Duodenal mucosa (tissue), 2 donors: ENCODE measurements around the gene AP2A2.

Experiments used
- H3K27ac ChIP-seq: one replicate; pipeline ENCODE4 v1.7.0; 2013; ENCODE audit warnings: low read depth, low read length
- H3K27me3 ChIP-seq, 2 donors: one replicate each; pipeline ENCODE4 v1.7.0; 2013; ENCODE audit warnings: low read length in 2 of 2, control low read depth in 1 of 2; ENCODE audit not compliant: insufficient read depth in 2 of 2, control insufficient read depth in 1 of 2
- H3K36me3 ChIP-seq, 2 donors: one replicate each; pipeline ENCODE4 v1.7.0; 2013; ENCODE audit warnings: low read length in 2 of 2, control low read depth in 1 of 2; ENCODE audit not compliant: insufficient read depth in 2 of 2, control insufficient read depth in 1 of 2
- H3K4me1 ChIP-seq, 2 donors: one replicate each; pipeline ENCODE4 v1.7.0; 2013; ENCODE audit warnings: low read length in 2 of 2, control low read depth in 1 of 2; ENCODE audit not compliant: insufficient read depth in 2 of 2, control insufficient read depth in 1 of 2
- H3K4me3 ChIP-seq, 2 donors: one replicate each; pipeline ENCODE4 v1.7.0; 2013; ENCODE audit warnings: low read length in 2 of 2, low read depth in 1 of 2
- H3K9ac ChIP-seq, 2 donors: one replicate each; pipeline ENCODE4 v1.7.0; 2013; ENCODE audit warnings: low read length in 2 of 2, low read depth in 1 of 2
- H3K9me3 ChIP-seq, 2 donors: one replicate each; pipeline ENCODE4 v1.7.0; 2013; ENCODE audit warnings: low read length in 2 of 2, control low read depth in 1 of 2; ENCODE audit not compliant: control insufficient read depth in 1 of 2

The AP2A2 gene

GRCh38 chr11:898540-899190 is 27.0 kb upstream of the AP2A2 start:
- Histone ChIP-seq H3K9me3 (no peaks in the 10 kb centered on the region), H3K4me1 (no peaks in the 10 kb centered on the region), H3K9ac (no peak overlapping the region), H3K27me3 (no peaks in the 10 kb centered on the region), H3K27ac (no peak overlapping the region), H3K4me3 (no peak overlapping the region), H3K36me3 (peaks cover 13 to 55% of the 10 kb centered on the region in 2 donors)

DNA sequence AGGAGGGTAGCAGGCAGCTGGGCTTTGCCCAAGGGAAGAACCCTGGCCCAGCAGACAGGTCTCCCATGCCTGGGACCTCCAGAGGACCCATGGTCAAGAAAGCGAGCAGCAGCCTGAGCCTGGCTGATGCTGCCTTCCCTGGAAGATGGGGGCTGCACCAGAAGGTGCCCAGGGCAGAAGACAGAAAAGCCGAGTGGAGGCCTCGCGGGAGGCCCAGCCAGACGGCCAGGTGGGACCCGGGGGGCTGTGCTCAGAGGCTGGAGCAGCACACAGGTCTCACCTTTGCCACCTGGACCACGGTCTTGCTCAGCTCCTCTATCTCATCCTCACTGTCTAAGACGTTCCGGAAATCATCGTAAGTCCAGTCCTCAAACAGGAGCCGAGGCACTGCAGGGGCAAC is 25.9 kb upstream of the AP2A2 start:
- Histone ChIP-seq H3K9me3 (no peaks in the 10 kb centered on the region), H3K4me1 (no peaks in the 10 kb centered on the region), H3K9ac (no peak overlapping the region), H3K27ac (no peak overlapping the region), H3K4me3 (no peak overlapping the region), H3K36me3 (peaks cover 19 to 65% of the 10 kb centered on the region in 2 donors), H3K27me3 (no peaks in the 10 kb centered on the region)

DNA sequence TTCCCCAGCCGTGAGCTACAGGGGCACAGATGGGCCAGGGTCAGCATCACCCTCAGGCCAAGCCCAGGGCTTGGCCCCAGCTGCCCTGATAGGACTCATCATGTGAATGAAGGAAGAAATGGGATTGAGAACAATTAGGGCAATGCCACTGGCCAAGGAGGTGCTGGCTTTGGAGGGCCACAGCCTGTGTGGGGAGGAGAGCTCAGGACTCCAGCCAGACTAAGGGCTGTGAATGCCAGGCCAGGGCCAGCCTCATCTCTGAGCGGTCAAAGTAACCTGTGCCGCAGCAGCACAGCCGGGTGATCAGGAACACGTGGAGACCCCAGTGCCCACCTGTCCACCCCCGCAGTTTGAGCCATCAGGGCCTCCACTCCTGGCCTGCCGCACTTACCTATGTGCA is 25.1 kb upstream of the AP2A2 start:
- peaks cover 19 to 68% of the 10 kb centered on the region in 2 donors for H3K36me3 ChIP-seq
- no peaks in the 10 kb centered on the region for H3K27me3 ChIP-seq
- H3K9me3 ChIP-seq, result no peaks in the 10 kb centered on the region
- H3K27ac ChIP-seq, result no peak overlapping the region
- no peaks in the 10 kb centered on the region for H3K4me1 ChIP-seq
- H3K4me3 ChIP-seq, result no peak overlapping the region
- no peak overlapping the region for H3K9ac ChIP-seq

DNA sequence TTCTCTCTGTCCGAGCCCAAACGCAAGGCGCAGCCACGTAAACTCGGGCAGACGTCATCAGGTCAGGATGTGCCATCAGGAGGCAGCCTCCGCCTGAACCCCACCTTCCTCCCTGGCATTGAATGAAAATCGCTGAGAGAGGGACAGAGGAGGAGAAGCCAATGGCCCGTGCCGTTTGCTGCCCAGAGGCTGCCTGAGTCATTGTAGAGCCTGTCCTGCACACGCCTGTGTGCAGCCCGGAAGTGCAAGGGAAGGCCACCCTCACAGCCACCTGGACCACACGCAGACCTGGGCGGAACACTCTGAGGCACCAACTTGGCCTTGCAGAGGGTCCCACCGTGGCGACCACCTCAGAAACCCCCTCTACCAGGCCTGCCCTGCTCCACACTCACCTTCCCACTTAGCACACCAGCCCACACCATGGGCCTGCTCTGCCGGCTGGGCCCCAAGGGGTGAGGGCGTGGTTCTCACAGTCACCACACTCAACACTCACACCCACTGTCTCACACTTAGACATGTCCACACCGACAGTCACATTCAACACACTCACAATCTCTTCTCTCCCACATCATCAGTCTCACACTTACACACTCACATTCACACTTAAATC is 24.1 kb upstream of the AP2A2 start:
- peaks cover 19 to 68% of the 10 kb centered on the region in 2 donors for H3K36me3 ChIP-seq
- H3K9me3 ChIP-seq, result no peaks in the 10 kb centered on the region
- H3K27me3 ChIP-seq, result no peaks in the 10 kb centered on the region
- no peak overlapping the region for H3K9ac ChIP-seq
- H3K4me1 ChIP-seq, result no peaks in the 10 kb centered on the region
- no peak overlapping the region for H3K27ac ChIP-seq
- no peak overlapping the region for H3K4me3 ChIP-seq

DNA sequence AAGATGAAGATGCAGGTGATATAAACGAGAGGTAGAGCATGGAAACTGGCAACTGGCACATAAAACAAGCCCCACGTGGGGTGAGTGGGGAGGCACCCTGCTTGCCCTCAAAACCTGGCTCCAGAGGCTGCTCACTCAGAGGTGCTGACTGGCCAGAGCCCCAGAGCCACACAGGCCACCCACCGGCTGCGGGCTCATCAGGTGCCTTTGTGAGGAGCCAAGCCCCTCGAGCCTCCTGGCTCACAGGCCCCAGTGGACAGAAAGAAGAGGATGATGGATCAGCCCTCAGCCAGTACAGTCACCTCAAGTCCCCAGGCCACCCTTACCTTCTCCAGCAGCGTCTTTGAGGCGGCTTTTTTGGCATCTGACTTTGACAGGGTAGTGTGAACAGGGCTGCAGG is 21.3 kb upstream of the AP2A2 start:
- H3K27ac ChIP-seq, result no peak overlapping the region
- H3K4me3 ChIP-seq, result no peak overlapping the region
- no peaks in the 10 kb centered on the region for H3K27me3 ChIP-seq
- peaks cover 0 to 2% of the 10 kb centered on the region in 2 donors for H3K4me1 ChIP-seq
- no peak overlapping the region for H3K9ac ChIP-seq
- peaks cover 19 to 60% of the 10 kb centered on the region in 2 donors for H3K36me3 ChIP-seq
- no peaks in the 10 kb centered on the region for H3K9me3 ChIP-seq

DNA sequence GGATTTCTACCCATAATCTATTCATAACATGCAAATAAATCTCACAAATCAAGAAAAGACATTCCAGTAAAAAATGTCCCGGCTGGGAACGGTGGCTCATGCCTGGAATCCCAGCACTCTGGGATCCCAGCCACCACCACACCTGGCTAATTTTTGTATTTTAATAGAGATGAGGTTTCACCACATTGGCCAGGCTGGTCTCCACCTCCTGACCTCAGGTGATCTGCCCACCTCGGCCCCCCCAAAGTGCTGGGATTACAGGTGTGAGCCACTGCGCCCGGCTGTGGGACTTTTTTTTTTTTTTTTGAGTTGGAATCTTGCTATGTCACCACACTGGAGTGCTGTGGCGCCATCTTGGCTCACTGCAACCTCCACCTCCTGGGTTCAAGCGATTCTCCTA is 19.7 kb upstream of the AP2A2 start:
- Histone ChIP-seq H3K4me3 (no peak overlapping the region), H3K27ac (no peak overlapping the region), H3K27me3 (no peaks in the 10 kb centered on the region), H3K36me3 (peaks cover 19 to 45% of the 10 kb centered on the region in 2 donors), H3K9me3 (no peaks in the 10 kb centered on the region), H3K4me1 (peaks cover 0 to 11% of the 10 kb centered on the region in 2 donors), H3K9ac (no peak overlapping the region)

DNA sequence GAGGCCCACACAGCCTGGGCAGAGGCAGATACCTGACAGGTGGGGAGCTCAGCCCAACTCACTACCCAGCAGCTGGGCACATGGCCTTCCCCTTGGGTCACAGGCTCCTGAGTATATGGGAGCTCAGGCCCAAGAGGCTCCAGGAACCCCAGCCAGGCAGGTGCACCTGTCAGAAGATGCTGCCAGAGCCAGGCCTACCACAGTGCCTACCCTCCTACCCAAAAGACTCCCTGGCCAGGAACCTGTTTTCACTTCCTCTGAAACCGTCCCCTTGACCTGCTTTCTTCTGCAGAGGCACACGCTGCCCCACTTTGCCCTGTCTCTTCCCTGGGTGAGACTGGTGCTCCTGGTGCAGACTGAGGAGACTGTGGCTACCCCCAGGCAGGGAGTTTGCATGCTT is 18.0 kb upstream of the AP2A2 start:
- no peak overlapping the region for H3K4me3 ChIP-seq
- H3K4me1 ChIP-seq, result peaks cover 0 to 18% of the 10 kb centered on the region in 2 donors
- H3K9ac ChIP-seq, result no peak overlapping the region
- H3K36me3 ChIP-seq, result peaks cover 7 to 28% of the 10 kb centered on the region in 2 donors
- H3K9me3 ChIP-seq, result no peaks in the 10 kb centered on the region
- H3K27ac ChIP-seq, result no peak overlapping the region
- no peaks in the 10 kb centered on the region for H3K27me3 ChIP-seq

DNA sequence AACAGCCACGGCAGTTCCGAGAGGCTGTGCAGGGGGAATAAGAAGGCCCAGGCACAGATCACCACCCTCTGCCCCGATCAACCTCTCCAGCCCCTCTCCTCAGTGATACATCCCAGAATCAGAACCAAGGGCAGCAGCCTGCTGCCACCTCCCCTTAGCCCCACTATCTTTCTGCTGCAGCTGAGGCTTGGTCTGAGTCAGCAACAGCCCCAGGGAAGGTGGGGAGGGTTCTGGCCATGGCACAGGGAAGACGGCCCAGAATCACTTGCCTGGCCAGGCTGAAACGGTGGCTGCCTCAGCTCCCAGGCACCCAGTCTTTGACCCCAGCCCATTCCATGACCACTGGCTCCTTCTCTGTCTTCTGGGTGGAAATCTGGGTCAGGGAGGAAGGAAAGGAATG is 17.4 kb upstream of the AP2A2 start:
- Histone ChIP-seq H3K4me3 (no peak overlapping the region), H3K36me3 (peaks cover 7 to 22% of the 10 kb centered on the region in 2 donors), H3K27me3 (no peaks in the 10 kb centered on the region), H3K9me3 (no peaks in the 10 kb centered on the region), H3K4me1 (peaks cover 0 to 18% of the 10 kb centered on the region in 2 donors), H3K9ac (no peak overlapping the region), H3K27ac (no peak overlapping the region)

DNA sequence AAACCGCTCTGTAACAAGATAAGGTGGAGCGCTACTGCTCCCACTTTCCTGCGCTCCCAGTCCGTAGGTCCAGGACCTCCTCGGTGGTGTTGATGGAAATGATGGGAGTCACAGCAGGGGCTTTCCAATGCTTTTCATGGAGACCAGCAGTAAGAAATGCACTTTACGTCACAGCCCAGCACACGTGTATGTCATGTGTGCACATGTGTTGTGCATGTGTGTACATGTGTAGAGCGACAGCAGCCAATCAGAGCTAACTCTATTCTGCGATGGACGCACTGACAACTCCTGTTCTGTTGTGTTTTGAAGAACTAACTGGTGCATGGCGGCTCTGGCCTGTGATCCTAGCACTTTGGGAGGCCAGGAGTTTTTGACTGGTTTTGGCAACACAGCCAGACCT is 16.3 kb upstream of the AP2A2 start:
- no peaks in the 10 kb centered on the region for H3K9me3 ChIP-seq
- H3K36me3 ChIP-seq, result peaks cover under 1 to 13% of the 10 kb centered on the region in 2 donors
- no peaks in the 10 kb centered on the region for H3K27me3 ChIP-seq
- no peak overlapping the region for H3K27ac ChIP-seq
- no peak overlapping the region for H3K9ac ChIP-seq
- peak overlapping the region in 1 of 2 donors; percentile 50 for H3K4me3 ChIP-seq
- H3K4me1 ChIP-seq, result peaks cover 0 to 18% of the 10 kb centered on the region in 2 donors

- H3K27ac ChIP-seq, result no peak overlapping the region
- peaks cover 0 to 18% of the 10 kb centered on the region in 2 donors for H3K4me1 ChIP-seq
- peak overlapping the region; percentile 78 to 85 for H3K4me3 ChIP-seq
- H3K36me3 ChIP-seq, result peaks cover 0 to 7% of the 10 kb centered on the region in 2 donors
- H3K9ac ChIP-seq, result peak overlapping the region; percentile 63 to 74
- no peaks in the 10 kb centered on the region for H3K27me3 ChIP-seq
- no peaks in the 10 kb centered on the region for H3K9me3 ChIP-seq
Measured at GRCh38 chr11:910044-910588, 15.6 kb upstream of the AP2A2 start.
